ENCODE data around the gene AURKAIP1.

AURKAIP1 gene

GRCh38 chr1:1419813-1420653 is 45.0 kb upstream of the AURKAIP1 start:
- no peak overlapping the region for H2BK5ac ChIP-seq (ENCODE audit: low read depth, low read length, poor library complexity, severe bottlenecking)
- peak overlapping the region; percentile 83 to 85 for H3K18ac ChIP-seq (ENCODE audit: low read depth in 1 of 2, low read length in 2 of 2)
- H2AK5ac ChIP-seq (ENCODE audit: low read length, severe bottlenecking): no peak overlapping the region
- peaks cover 25% of the 10 kb centered on the region for H3K4me1 ChIP-seq (ENCODE audit: control insufficient read depth, insufficient read depth, low read depth, low read length)
- DNase-seq: no peak
- H3K9me3 ChIP-seq (ENCODE audit: control insufficient read depth, low read length): no peaks in the 10 kb centered on the region
- peak overlapping the region; percentile 80 for H4K91ac ChIP-seq (ENCODE audit: low read length)
- H2AFZ ChIP-seq (ENCODE audit: low read depth, low read length): peak overlapping the region; percentile 89
- H2BK120ac ChIP-seq (ENCODE audit: low read depth, low read length): peak overlapping the region; percentile 34
- H3K4me2 ChIP-seq (ENCODE audit: low read length, poor library complexity, severe bottlenecking): no peak overlapping the region
- no peak overlapping the region for H2BK12ac ChIP-seq (ENCODE audit: low read length in 2 of 2)
- H3K27ac ChIP-seq (ENCODE audit: low read length, poor library complexity, severe bottlenecking): no peak overlapping the region
- no peaks in the 10 kb centered on the region for H3K79me1 ChIP-seq (replicated peaks; ENCODE audit: low read length, poor library complexity, severe bottlenecking)
- peak overlapping the region in 1 of 2 experiments; percentile 42 for H3K14ac ChIP-seq (ENCODE audit: low read length in 2 of 2)
- H3K36me3 ChIP-seq (ENCODE audit: control insufficient read depth in 1 of 2, insufficient read depth in 2 of 2, low read depth in 1 of 2, low read length in 2 of 2): no peaks in the 10 kb centered on the region
- peak overlapping the region; percentile 11 to 98 for H3K4ac ChIP-seq (ENCODE audit: low read depth in 1 of 2, low read length in 2 of 2)
- no peak overlapping the region for H3K4me3 ChIP-seq (ENCODE audit: insufficient read depth in 1 of 2, low read depth in 1 of 2, low read length in 2 of 2)
- H3K9ac ChIP-seq (ENCODE audit: low read length): peak overlapping the region; percentile 61
- peak overlapping the region; percentile 69 for H2BK15ac ChIP-seq (ENCODE audit: low read depth, poor library complexity, severe bottlenecking)
- no peak overlapping the region for H3K23ac ChIP-seq (ENCODE audit: low read length in 2 of 2)
- peak overlapping the region; percentile 98 for H4K8ac ChIP-seq (ENCODE audit: low read length)
- H3K27me3 ChIP-seq (ENCODE audit: control insufficient read depth in 1 of 2, insufficient read depth in 1 of 2, low read length in 2 of 2): peaks cover 0 to 4% of the 10 kb centered on the region in 2 experiments
- 50% methylated on average over 39 of the region's 112 CpGs for WGBS

- Histone ChIP-seq H2AK5ac (ENCODE audit: low read length, severe bottlenecking) (no peak overlapping the region), H3K4me1 (ENCODE audit: control insufficient read depth, insufficient read depth, low read depth, low read length) (peaks cover 25% of the 10 kb centered on the region), H3K23ac (ENCODE audit: low read length in 2 of 2) (no peak overlapping the region), H2AFZ (ENCODE audit: low read depth, low read length) (peak overlapping the region; percentile 89), H4K91ac (ENCODE audit: low read length) (no peak overlapping the region), H3K18ac (ENCODE audit: low read depth in 1 of 2, low read length in 2 of 2) (no peak overlapping the region), H2BK120ac (ENCODE audit: low read depth, low read length) (no peak overlapping the region), H3K4me3 (ENCODE audit: insufficient read depth in 1 of 2, low read depth in 1 of 2, low read length in 2 of 2) (no peak overlapping the region), H3K4ac (ENCODE audit: low read depth in 1 of 2, low read length in 2 of 2) (no peak overlapping the region), H2BK15ac (ENCODE audit: low read depth, poor library complexity, severe bottlenecking) (no peak overlapping the region), H3K27ac (ENCODE audit: low read length, poor library complexity, severe bottlenecking) (no peak overlapping the region), H2BK5ac (ENCODE audit: low read depth, low read length, poor library complexity, severe bottlenecking) (no peak overlapping the region), H3K9ac (ENCODE audit: low read length) (peak overlapping the region; percentile 61), H4K8ac (ENCODE audit: low read length) (peak overlapping the region; percentile 98), H3K79me1 (replicated peaks; ENCODE audit: low read length, poor library complexity, severe bottlenecking) (no peaks in the 10 kb centered on the region), H3K27me3 (ENCODE audit: control insufficient read depth in 1 of 2, insufficient read depth in 1 of 2, low read length in 2 of 2) (peaks cover 0 to 4% of the 10 kb centered on the region in 2 experiments), H3K4me2 (ENCODE audit: low read length, poor library complexity, severe bottlenecking) (no peak overlapping the region), H3K36me3 (ENCODE audit: control insufficient read depth in 1 of 2, insufficient read depth in 2 of 2, low read depth in 1 of 2, low read length in 2 of 2) (no peaks in the 10 kb centered on the region), H2BK12ac (ENCODE audit: low read length in 2 of 2) (no peak overlapping the region), H3K14ac (ENCODE audit: low read length in 2 of 2) (no peak overlapping the region), H3K9me3 (ENCODE audit: control insufficient read depth, low read length) (no peaks in the 10 kb centered on the region)
- no peak for DNase-seq
- WGBS: 92% methylated on average over 21 of the region's 21 CpGs
Measured at GRCh38 chr1:1419363-1419812, 44.4 kb upstream of the AURKAIP1 start.

- no peak overlapping the region for H3K27ac ChIP-seq (ENCODE audit: low read length, poor library complexity, severe bottlenecking)
- no peak overlapping the region for H2AFZ ChIP-seq (ENCODE audit: low read depth, low read length)
- no peaks in the 10 kb centered on the region for H3K36me3 ChIP-seq (ENCODE audit: control insufficient read depth in 1 of 2, insufficient read depth in 2 of 2, low read depth in 1 of 2, low read length in 2 of 2)
- H4K8ac ChIP-seq (ENCODE audit: low read length): no peak overlapping the region
- H3K4me3 ChIP-seq (ENCODE audit: insufficient read depth in 1 of 2, low read depth in 1 of 2, low read length in 2 of 2): no peak overlapping the region
- no peak overlapping the region for H4K91ac ChIP-seq (ENCODE audit: low read length)
- H2BK120ac ChIP-seq (ENCODE audit: low read depth, low read length): no peak overlapping the region
- no peak overlapping the region for H2BK12ac ChIP-seq (ENCODE audit: low read length in 2 of 2)
- no peak overlapping the region for H3K4ac ChIP-seq (ENCODE audit: low read depth in 1 of 2, low read length in 2 of 2)
- WGBS: 96% methylated on average over 26 of the region's 26 CpGs
- H3K18ac ChIP-seq (ENCODE audit: low read depth in 1 of 2, low read length in 2 of 2): no peak overlapping the region
- H3K79me1 ChIP-seq (replicated peaks; ENCODE audit: low read length, poor library complexity, severe bottlenecking): no peaks in the 10 kb centered on the region
- no peak for DNase-seq
- no peak overlapping the region for H2BK15ac ChIP-seq (ENCODE audit: low read depth, poor library complexity, severe bottlenecking)
- H3K27me3 ChIP-seq (ENCODE audit: control insufficient read depth in 1 of 2, insufficient read depth in 1 of 2, low read length in 2 of 2): peaks cover 0 to 4% of the 10 kb centered on the region in 2 experiments
- no peak overlapping the region for H3K9ac ChIP-seq (ENCODE audit: low read length)
- no peak overlapping the region for H3K4me2 ChIP-seq (ENCODE audit: low read length, poor library complexity, severe bottlenecking)
- H3K9me3 ChIP-seq (ENCODE audit: control insufficient read depth, low read length): no peaks in the 10 kb centered on the region
- no peak overlapping the region for H3K14ac ChIP-seq (ENCODE audit: low read length in 2 of 2)
- H3K23ac ChIP-seq (ENCODE audit: low read length in 2 of 2): no peak overlapping the region
- peaks cover 25% of the 10 kb centered on the region for H3K4me1 ChIP-seq (ENCODE audit: control insufficient read depth, insufficient read depth, low read depth, low read length)
- H2AK5ac ChIP-seq (ENCODE audit: low read length, severe bottlenecking): no peak overlapping the region
- no peak overlapping the region for H2BK5ac ChIP-seq (ENCODE audit: low read depth, low read length, poor library complexity, severe bottlenecking)
Measured at GRCh38 chr1:1418464-1419362, 43.7 kb upstream of the AURKAIP1 start.

All from mesenchymal stem cell (in vitro differentiated cells and primary cell).